IgD-negative memory B cell (primary cell): ENCODE data around the gene TMEM121. TPM values are rescaled to one million over a fixed set of nuclear protein-coding genes. Genes with fewer than 3 reads are reported as not detected.

Source experiments
- H3K27ac Mint-ChIP-seq, 3 donors: one replicate each; pipeline ENCODE4 v1.8.0; 2020 to 2022; ENCODE audit warnings: mild to moderate bottlenecking in 3 of 3, mixed read lengths in 3 of 3, moderate library complexity in 1 of 3
- H3K27me3 Mint-ChIP-seq: one replicate; pipeline ENCODE4 v1.8.0; 2021; ENCODE audit warnings: mixed read lengths
- H3K36me3 Mint-ChIP-seq: one replicate; pipeline ENCODE4 v1.8.0; 2020; ENCODE audit warnings: mild to moderate bottlenecking, mixed read lengths
- H3K4me1 Mint-ChIP-seq, 3 donors: one replicate each; pipeline ENCODE4 v1.8.0; 2020 to 2022; ENCODE audit warnings: mixed read lengths in 3 of 3, mild to moderate bottlenecking in 1 of 3
- H3K4me3 Mint-ChIP-seq, 4 donors: one replicate each; pipeline ENCODE4 v1.8.0; 2020 to 2022; ENCODE audit warnings: mild to moderate bottlenecking in 4 of 4, mixed read lengths in 4 of 4, moderate library complexity in 3 of 4
- H3K9me3 Mint-ChIP-seq, 3 donors: one replicate each; pipeline ENCODE4 v1.8.0; 2020 to 2021; ENCODE audit warnings: mixed read lengths in 3 of 3, mild to moderate bottlenecking in 1 of 3
- polyA plus RNA-seq: library from polyadenylated mRNA; unstranded; fragments of 300-500 nt; fragmentation: Illumina TruSeq; gene quantifications from one replicate; pipeline ENCODE4 v1.2.3, GENCODE V29; 2021

TMEM121 gene
- polyA plus RNA-seq, 1 donor from 2014 or later: 5.5 TPM

GRCh38 chr14:105499256-105500035 is 26.9 kb upstream of the TMEM121 start:
- H3K27ac Mint-ChIP-seq: peak overlapping the region in 1 of 3 donors; percentile 91
- H3K4me1 Mint-ChIP-seq: peaks cover 0 to 1% (median 0%) of the 10 kb centered on the region in 3 donors
- H3K27me3 Mint-ChIP-seq: peaks cover 4% of the 10 kb centered on the region
- H3K36me3 Mint-ChIP-seq: peaks cover 3% of the 10 kb centered on the region
- H3K9me3 Mint-ChIP-seq: peaks cover 0 to 1% (median 0%) of the 10 kb centered on the region in 3 donors
- H3K4me3 Mint-ChIP-seq: peak overlapping the region in 1 of 4 donors; percentile 53

GRCh38 chr14:105500036-105500725 is 26.2 kb upstream of the TMEM121 start:
- Mint-ChIP-seq H3K36me3 (peaks cover 3% of the 10 kb centered on the region), H3K4me3 (peak overlapping the region in 1 of 4 donors; percentile 52), H3K9me3 (peaks cover 0 to 1% (median 0%) of the 10 kb centered on the region in 3 donors), H3K27ac (peak overlapping the region in 2 of 3 donors; percentile 91 to 93), H3K4me1 (peaks cover 0 to 1% (median 0%) of the 10 kb centered on the region in 3 donors), H3K27me3 (peaks cover 4% of the 10 kb centered on the region)

GRCh38 chr14:105500726-105501101 is 25.7 kb upstream of the TMEM121 start:
- Mint-ChIP-seq H3K27ac (peak overlapping the region in 2 of 3 donors; percentile 91 to 93), H3K4me1 (peaks cover 0 to 1% (median 0%) of the 10 kb centered on the region in 3 donors), H3K36me3 (peaks cover 3% of the 10 kb centered on the region), H3K27me3 (peaks cover 4% of the 10 kb centered on the region), H3K4me3 (peak overlapping the region in 1 of 4 donors; percentile 63), H3K9me3 (peaks cover 0 to 1% (median 0%) of the 10 kb centered on the region in 3 donors)

GRCh38 chr14:105501504-105502291 is 24.7 kb upstream of the TMEM121 start:
- Mint-ChIP-seq H3K4me1 (peaks cover 0 to 1% (median 0%) of the 10 kb centered on the region in 3 donors), H3K36me3 (peaks cover 3% of the 10 kb centered on the region), H3K27me3 (peaks cover 4% of the 10 kb centered on the region), H3K27ac (peak overlapping the region in 2 of 3 donors; percentile 59 to 91), H3K4me3 (no peak overlapping the region), H3K9me3 (peaks cover 0 to 1% (median 0%) of the 10 kb centered on the region in 3 donors)

- Mint-ChIP-seq H3K36me3 (peaks cover 3% of the 10 kb centered on the region), H3K4me1 (peaks cover 0 to 3% (median 0%) of the 10 kb centered on the region in 3 donors), H3K4me3 (peak overlapping the region in 2 of 4 donors; percentile 24 to 66), H3K27me3 (peaks cover 4% of the 10 kb centered on the region), H3K9me3 (peaks cover 0 to 1% (median 0%) of the 10 kb centered on the region in 3 donors), H3K27ac (peak overlapping the region; percentile 26 to 91 (median 27))
These were observed 23.7 kb upstream of the TMEM121 start for GRCh38 chr14:105502446-105503295.

- peaks cover 8% of the 10 kb centered on the region for H3K27me3 Mint-ChIP-seq
- peaks cover 1% of the 10 kb centered on the region for H3K36me3 Mint-ChIP-seq
- H3K9me3 Mint-ChIP-seq: peaks cover 0 to 1% (median 0%) of the 10 kb centered on the region in 3 donors
- peak overlapping the region; percentile 59 to 93 (median 91) for H3K27ac Mint-ChIP-seq
- peaks cover 0 to 3% (median 0%) of the 10 kb centered on the region in 3 donors for H3K4me1 Mint-ChIP-seq
- peak overlapping the region in 1 of 4 donors; percentile 35 for H3K4me3 Mint-ChIP-seq
These were observed 23.1 kb upstream of the TMEM121 start for GRCh38 chr14:105503296-105503640.

- no peaks in the 10 kb centered on the region for H3K36me3 Mint-ChIP-seq
- H3K27me3 Mint-ChIP-seq: peaks cover 11% of the 10 kb centered on the region
- peaks cover 0 to 1% (median 0%) of the 10 kb centered on the region in 3 donors for H3K9me3 Mint-ChIP-seq
- H3K4me3 Mint-ChIP-seq: no peak overlapping the region
- peaks cover 0 to 3% (median 0%) of the 10 kb centered on the region in 3 donors for H3K4me1 Mint-ChIP-seq
- H3K27ac Mint-ChIP-seq: peak overlapping the region in 2 of 3 donors; percentile 91 to 93
These were observed 22.3 kb upstream of the TMEM121 start for GRCh38 chr14:105503935-105504692.

GRCh38 chr14:105505101-105505500 is 21.3 kb upstream of the TMEM121 start:
- Mint-ChIP-seq H3K4me1 (peaks cover 0 to 3% (median 0%) of the 10 kb centered on the region in 3 donors), H3K4me3 (no peak overlapping the region), H3K9me3 (peaks cover 0 to under 1% (median 0%) of the 10 kb centered on the region in 3 donors), H3K27ac (peak overlapping the region in 2 of 3 donors; percentile 28 to 57), H3K36me3 (no peaks in the 10 kb centered on the region), H3K27me3 (peaks cover 11% of the 10 kb centered on the region)

- Mint-ChIP-seq H3K27ac (peak overlapping the region in 1 of 3 donors; percentile 48), H3K36me3 (no peaks in the 10 kb centered on the region), H3K4me3 (no peak overlapping the region), H3K9me3 (no peaks in the 10 kb centered on the region), H3K4me1 (peaks cover 0 to 3% (median 0%) of the 10 kb centered on the region in 3 donors), H3K27me3 (peaks cover 19% of the 10 kb centered on the region)
These were observed 19.1 kb upstream of the TMEM121 start for GRCh38 chr14:105507247-105507646.

GRCh38 chr14:105508069-105508468 is 18.3 kb upstream of the TMEM121 start:
- Mint-ChIP-seq H3K36me3 (no peaks in the 10 kb centered on the region), H3K27me3 (peaks cover 15% of the 10 kb centered on the region), H3K27ac (no peak overlapping the region)

GRCh38 chr14:105508601-105509000 is 17.8 kb upstream of the TMEM121 start:
- Mint-ChIP-seq H3K27me3 (peaks cover 15% of the 10 kb centered on the region), H3K27ac (no peak overlapping the region), H3K36me3 (no peaks in the 10 kb centered on the region), H3K4me1 (peaks cover 0 to 1% (median 0%) of the 10 kb centered on the region in 3 donors), H3K4me3 (no peak overlapping the region), H3K9me3 (no peaks in the 10 kb centered on the region)

More at GRCh38 chr14:105508069-105508468, 18.3 kb upstream of the TMEM121 start:
- Mint-ChIP-seq H3K4me1 (peaks cover 0 to 1% (median 0%) of the 10 kb centered on the region in 3 donors), H3K4me3 (no peak overlapping the region), H3K9me3 (no peaks in the 10 kb centered on the region)

- no peaks in the 10 kb centered on the region for H3K36me3 Mint-ChIP-seq
- H3K4me1 Mint-ChIP-seq: no peaks in the 10 kb centered on the region
- H3K27me3 Mint-ChIP-seq: peaks cover 17% of the 10 kb centered on the region
These were observed 9.3 kb upstream of the TMEM121 start for GRCh38 chr14:105517096-105517495.

More at GRCh38 chr14:105517096-105517495, 9.3 kb upstream of the TMEM121 start:
- no peak overlapping the region for H3K27ac Mint-ChIP-seq
- no peak overlapping the region for H3K4me3 Mint-ChIP-seq
- H3K9me3 Mint-ChIP-seq: peaks cover 0 to 3% (median 0%) of the 10 kb centered on the region in 3 donors
